ENCODE results near the gene UPF1.
A peak's percentile ranks its signal among the peaks of the same experiment; 100 is the strongest.

DNA sequence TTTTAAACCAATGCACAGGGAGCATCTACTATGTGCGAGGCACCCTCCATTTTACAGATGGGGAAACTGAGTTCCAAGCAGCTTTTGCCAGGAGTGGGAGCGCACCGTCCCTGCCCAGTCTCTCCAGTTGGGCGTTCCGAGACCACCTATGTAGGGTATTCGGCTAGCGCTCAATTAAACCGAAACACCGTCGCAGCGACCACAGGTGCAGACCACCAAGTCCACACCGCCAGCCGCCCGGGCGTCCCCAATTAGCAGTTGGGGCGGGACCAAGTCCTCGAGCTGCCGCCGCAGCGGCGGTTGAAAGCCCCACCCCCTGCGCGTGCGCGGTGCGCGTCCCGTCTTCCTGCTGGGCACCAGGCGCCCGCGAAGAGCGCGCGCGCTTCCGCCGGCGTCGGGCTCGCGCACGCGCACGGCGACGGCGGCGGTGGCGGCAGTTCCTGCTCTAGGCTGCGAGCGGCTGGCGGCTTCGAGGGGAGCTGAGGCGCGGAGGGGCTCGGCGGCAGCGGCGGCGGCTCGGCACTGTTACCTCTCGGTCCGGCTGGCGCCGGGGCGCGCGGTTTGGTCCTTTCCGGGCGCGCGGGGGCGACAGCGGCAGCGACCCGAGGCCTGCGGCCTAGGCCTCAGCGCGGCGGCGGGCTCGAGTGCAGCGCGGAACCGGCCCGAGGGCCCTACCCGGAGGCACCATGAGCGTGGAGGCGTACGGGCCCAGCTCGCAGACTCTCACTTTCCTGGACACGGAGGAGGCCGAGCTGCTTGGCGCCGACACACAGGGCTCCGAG is at the start of gene UPF1:
- peak; percentile 7 for TF ChIP-seq CTCF (IDR thresholded peaks at IDR 0.05)
- no peak for TF ChIP-seq EZH2 (IDR thresholded peaks at IDR 0.05)
